K562 (cell line): Measurements from ENCODE around the gene TFPI. TPM values are rescaled to one million over a fixed set of nuclear protein-coding genes. Genes with fewer than 3 reads are reported as not detected.

ENCODE experiments used
- ATAC-seq: fragments of 200-7000 bp; cut with Tn5 transposase; 3 replicates; pipeline ENCODE4 v1.9.1; 2020; ENCODE audit warnings: moderate library complexity
- BruUV-seq: library from RNA; stranded (reverse); fragments of 400-500 nt; replicated peaks from 2 replicates; lab custom pipeline; 2021; lab: Mats Ljungman, UMichigan
- CTCF ChIA-PET: fragments of 300-600 bp; formaldehyde crosslinking; extraction: SDS; loops from one replicate; lab custom pipeline; 2021; ENCODE audit warnings: low intra/inter-chr PET ratio; lab: Yijun Ruan, JAX
- POLR2A ChIA-PET: fragments of 300-600, 350-650 bp; sonication (Branson Sonifier 250); formaldehyde crosslinking; extraction: SDS; loops from one replicate; lab custom pipeline; 2021; ENCODE audit warnings: antibody characterized with exemption, inconsistent platforms; lab: Yijun Ruan, JAX
- DNase-seq, 4 experiments: peaks; one replicate each; pipeline versions ENCODE4 v3.0.0 to v3.0.0-alpha.2; 2011 to 2018; ENCODE audit warnings: low spot score in 3 of 4, mixed read lengths in 3 of 4; ENCODE audit errors: extremely low read depth in 1 of 4
- FAIRE-seq: peaks from 2 replicates; lab custom pipeline; 2011; peaks lifted over from hg19 to GRCh38; lab: Jason Lieb, UNC
- H2AFZ ChIP-seq: 2 replicates; pipeline ENCODE4 v1.6.0; 2011; ENCODE audit warnings: low read depth, low read length, control low read depth, inconsistent platforms
- H3K27ac ChIP-seq: fragments of 200-600 bp; 3 replicates; pipeline ENCODE4 v1.8.0; 2011; ENCODE audit warnings: low read depth, mild to moderate bottlenecking, control low read depth, inconsistent platforms, low read length, moderate library complexity, mixed read lengths; ENCODE audit errors: extremely low read depth
- H3K27me3 ChIP-seq, 2 experiments: fragments of 300-600 bp in 1 of 2; 2 replicates in 1 of 2; 3 replicates in 1 of 2; pipeline versions ENCODE4 v1.6.0 to v1.8.0; 2011; ENCODE audit warnings: inconsistent platforms in 2 of 2, low read length in 2 of 2, mild to moderate bottlenecking in 1 of 2, mixed read lengths in 1 of 2, moderate library complexity in 1 of 2; ENCODE audit not compliant: control insufficient read depth in 2 of 2, insufficient read depth in 2 of 2
- H3K36me3 ChIP-seq: fragments of 300-600 bp; 3 replicates; pipeline ENCODE4 v1.8.0; 2011; ENCODE audit warnings: mild to moderate bottlenecking, low read length, inconsistent platforms; ENCODE audit not compliant: control insufficient read depth, insufficient read depth
- H3K4me1 ChIP-seq, 2 experiments: fragments of 200-600 bp in 1 of 2; replicated peaks in 1 of 2; 2 replicates in 1 of 2; 3 replicates in 1 of 2; pipeline versions ENCODE4 v1.5.1 to v1.8.0; 2011; ENCODE audit warnings: inconsistent platforms in 2 of 2, low read length in 2 of 2, mild to moderate bottlenecking in 1 of 2, mixed read lengths in 1 of 2, moderate library complexity in 1 of 2; ENCODE audit not compliant: control insufficient read depth in 2 of 2, insufficient read depth in 2 of 2
- H3K4me2 ChIP-seq: 2 replicates; pipeline ENCODE4 v1.6.1; 2011; ENCODE audit warnings: low read length, control low read depth, inconsistent platforms, mixed read lengths; ENCODE audit not compliant: insufficient read depth
- H3K4me3 ChIP-seq: fragments of 200-600 bp; sonication (generic), shearing (Covaris generic); 2 replicates; pipeline ENCODE4 v1.5.1; 2016; ENCODE audit warnings: control low read depth, inconsistent platforms
- H3K79me2 ChIP-seq: fragments of 200-600 bp; 3 replicates; pipeline ENCODE4 v1.8.0; 2011; ENCODE audit warnings: low read length, inconsistent platforms; ENCODE audit not compliant: control insufficient read depth, insufficient read depth
- H3K9ac ChIP-seq, 2 experiments: 2 replicates each; pipeline versions ENCODE4 v1.6.0 to v1.6.1; 2011; ENCODE audit warnings: low read depth in 2 of 2, low read length in 2 of 2, control low read depth in 1 of 2, inconsistent platforms in 1 of 2, mild to moderate bottlenecking in 1 of 2, mixed read lengths in 1 of 2; ENCODE audit not compliant: insufficient read depth in 1 of 2
- H3K9me1 ChIP-seq: one replicate; pipeline ENCODE4 v1.6.0; 2011; ENCODE audit warnings: inconsistent platforms, mild to moderate bottlenecking, low read length, moderate library complexity; ENCODE audit not compliant: control insufficient read depth, insufficient read depth
- H3K9me3 ChIP-seq: replicated peaks from 2 replicates; pipeline ENCODE4 v1.5.1; 2011; ENCODE audit warnings: low read depth, low read length, inconsistent platforms; ENCODE audit not compliant: control insufficient read depth, insufficient read depth
- H4K20me1 ChIP-seq: replicated peaks from 2 replicates; pipeline ENCODE4 v1.6.1; 2011; ENCODE audit warnings: low read length, inconsistent platforms, mixed read lengths; ENCODE audit not compliant: control insufficient read depth, insufficient read depth
- CBFA2T3 ChIP-seq: fragments of 450-650 bp; IDR thresholded peaks from 2 replicates; pipeline ENCODE4 v1.6.1; 2017
- CXXC5 ChIP-seq: fragments of 250-450 bp; sonication (Bioruptor Pico); IDR thresholded peaks from 2 replicates; pipeline ENCODE4 v1.8.0; 2022; ENCODE audit warnings: inconsistent platforms, mild to moderate bottlenecking, moderate library complexity
- HNRNPK ChIP-seq: fragments of 200-400 bp; formaldehyde crosslinking; IDR thresholded peaks from one replicate; pipeline ENCODE4 v1.6.1; 2018; ENCODE audit warnings: mild to moderate bottlenecking, low read depth, low read length; ENCODE audit not compliant: poor library complexity, severe bottlenecking
- LCOR ChIP-seq: sonication (generic); formaldehyde crosslinking; IDR thresholded peaks from 2 replicates; pipeline ENCODE4 v1.8.0; 2022; ENCODE audit warnings: mild to moderate bottlenecking, missing genetic modification reagents
- PCBP2 ChIP-seq: fragments of 200-400 bp; formaldehyde crosslinking; IDR thresholded peaks from 2 replicates; pipeline ENCODE4 v1.6.1; 2018; ENCODE audit warnings: low read length, low read depth, mild to moderate bottlenecking, moderate library complexity; ENCODE audit not compliant: poor library complexity, severe bottlenecking
- RHOXF2B ChIP-seq: fragments of 250-450 bp; sonication (Bioruptor Pico); conservative IDR thresholded peaks from 2 replicates; pipeline ENCODE4 v1.5.1; 2021
- SAFB2 ChIP-seq: fragments of 200-400 bp; formaldehyde crosslinking; IDR thresholded peaks from 2 replicates; pipeline ENCODE4 v1.6.1; 2018; ENCODE audit warnings: borderline replicate concordance, low read length, low read depth, moderate library complexity; ENCODE audit not compliant: severe bottlenecking
- ZNF395 ChIP-seq: fragments of 200-800 bp; sonication (Bioruptor generic); IDR thresholded peaks from 2 replicates; pipeline ENCODE4 v1.6.1; 2017; ENCODE audit warnings: missing genetic modification characterization, missing compliant biosample characterization
- WGBS: fragments of 100-300 bp; shearing (Covaris generic); methylation state at CpG from one replicate; pipeline ENCODE4 v1.1.6; 2016; ENCODE audit warnings: low coverage, mixed read lengths; ENCODE audit not compliant: insufficient coverage; ENCODE audit errors: missing lambda C conversion rate; 5-methylcytosine and 5-hydroxymethylcytosine counted together
- in situ Hi-C: fragments of 300-500 bp; cut with MboI; formaldehyde crosslinking; loops from 4 replicates; pipeline ENCODE4 v1.15.0; 2018; ENCODE audit warnings: inconsistent platforms, mixed read lengths
- intact Hi-C: fragments of 100-400 bp; cut with micrococcal nuclease; formaldehyde crosslinking; loops from 2 replicates; pipeline ENCODE4 v1.14.2; 2022
- polyA plus RNA-seq, 8 experiments: library from polyadenylated mRNA; depleted of rRNA in 4 of 8; stranded (reverse) in 5 of 8; unstranded in 3 of 8; fragments of >200 nt; fragmentation: Nextera tagmentation in 2 of 8; fragmentation: Illumina TruSeq in 1 of 8; extraction: Ambion mirVana in 2 of 8; extraction: Trizol in 1 of 8; gene quantifications; 2 replicates each; pipeline versions ENCODE4 v1.2.1 to v1.2.3, GENCODE V29; 2011 to 2014; ENCODE audit warnings: inconsistent platforms in 1 of 8, missing spikeins in 1 of 8
- total RNA-seq, 7 experiments: library from RNA; depleted of rRNA in 6 of 7; stranded (reverse); fragments of >200 nt in 6 of 7; fragmentation: Illumina TruSeq in 2 of 7; extraction: Trizol in 2 of 7; gene quantifications; 2 replicates each; pipeline versions ENCODE4 v1.2.1 to v1.2.3, GENCODE V29; 2011 to 2021; ENCODE audit warnings: low replicate concordance in 1 of 7

Gene TFPI
- total and polyA plus RNA-seq, 9 of the 15 experiments (the other 6 are each of a cell fraction or from before 2014, with no cell fraction given), result 53.5 to 219 (median 100) TPM

- intact Hi-C loops, result no loop called here
- Histone ChIP-seq H3K79me2 (no peaks in the 10 kb centered on the region), H3K36me3 (peaks cover 50% of the 10 kb centered on the region; the same call in 2 of the 3 replicates), H3K9ac (no peak overlapping the region), H3K4me2 (no peak overlapping the region), H2AFZ (no peak overlapping the region), H3K27ac (no peak overlapping the region), H3K27me3 (no peaks in the 10 kb centered on the region), H3K9me3 (no peaks in the 10 kb centered on the region), H3K4me1 (no peaks in the 10 kb centered on the region), H3K9me1 (no peaks in the 10 kb centered on the region), H3K4me3 (no peak overlapping the region), H4K20me1 (no peaks in the 10 kb centered on the region)
- in situ Hi-C loops, result loop anchor here (25.0 kb wide), 1 partner anchor 355 kb away; no protein-coding TSS in a partner anchor
- 69% methylated on average over 5 of the region's 5 CpGs for WGBS
- BruUV-seq, result no TSS peak
- DNase-seq, result no peak
- CTCF ChIA-PET, result no interaction called here
- ATAC-seq, result no peak
- POLR2A ChIA-PET, result no interaction called here
- TF ChIP-seq LCOR (CRISPR knock-in tag), result no peak
- TF ChIP-seq RHOXF2B (CRISPR knock-in tag), result no peak
- FAIRE-seq, result no peak
These were observed 71.4 kb downstream of the TFPI start for GRCh38 chr2:187482796-187483195.

GRCh38 chr2:187481543-187481942 is 72.7 kb downstream of the TFPI start:
- TF ChIP-seq SAFB2 (no peak), CXXC5 (no peak), ZNF395 (CRISPR knock-in tag) (no peak), PCBP2 (peak; percentile 79), CBFA2T3 (no peak), HNRNPK (peak; percentile 68)
- no peaks in the 10 kb centered on the region for H3K27me3 ChIP-seq
- in situ Hi-C loops (loop anchor here (25.0 kb wide), 1 partner anchor 356 kb away; no protein-coding TSS in a partner anchor), intact Hi-C loops (no loop called here)
- ATAC-seq, result no peak
- BruUV-seq, result no TSS peak
- no peaks in the 10 kb centered on the region for H3K9me1 ChIP-seq
- no peaks in the 10 kb centered on the region for H3K4me1 ChIP-seq
- H3K9ac ChIP-seq, result no peak overlapping the region
- no peaks in the 10 kb centered on the region for H4K20me1 ChIP-seq
- FAIRE-seq, result no peak
- CTCF ChIA-PET, result no interaction called here
- no peak overlapping the region for H3K4me2 ChIP-seq
- WGBS, result 89% methylated on average over 2 of the region's 3 CpGs
- no peak overlapping the region for H2AFZ ChIP-seq
- H3K27ac ChIP-seq, result no peak overlapping the region
- no peaks in the 10 kb centered on the region for H3K79me2 ChIP-seq
- no peak for DNase-seq
- H3K9me3 ChIP-seq, result no peaks in the 10 kb centered on the region
- no peak overlapping the region for H3K4me3 ChIP-seq
- H3K36me3 ChIP-seq, result peaks cover 57% of the 10 kb centered on the region; the same call in 2 of the 3 replicates
- POLR2A ChIA-PET, result no interaction called here
